ENCODE data around the gene ELMOD1.

ELMOD1 gene

GRCh38 chr11:107591378-107592230 lies 657 bp downstream of the ELMOD1 start:
- H3K4me3 ChIP-seq (ENCODE audit: low read length): peak overlapping the region; percentile 87
- H3K4me1 ChIP-seq (ENCODE audit: insufficient read depth, low read length): peaks cover 12% of the 10 kb centered on the region; the same call in 1 of the 2 replicates
- H3K27ac ChIP-seq (ENCODE audit: low read length): no peak overlapping the region
- no peaks in the 10 kb centered on the region for H3K36me3 ChIP-seq (ENCODE audit: insufficient read depth, low read depth, low read length)
- no peak overlapping the region for H3K9ac ChIP-seq (ENCODE audit: low read depth, low read length)
- peaks cover 95% of the 10 kb centered on the region for H3K27me3 ChIP-seq (ENCODE audit: insufficient read depth, low read length)
- no peaks in the 10 kb centered on the region for H3K9me3 ChIP-seq (ENCODE audit: insufficient read depth, low read depth, low read length)

GRCh38 chr11:107592231-107592590 lies 1.3 kb downstream of the ELMOD1 start:
- Histone ChIP-seq H3K27me3 (ENCODE audit: insufficient read depth, low read length) (peaks cover 89% of the 10 kb centered on the region), H3K4me3 (ENCODE audit: low read length) (peak overlapping the region; percentile 87; the same call in 1 of the 2 replicates), H3K27ac (ENCODE audit: low read length) (no peak overlapping the region), H3K36me3 (ENCODE audit: insufficient read depth, low read depth, low read length) (no peaks in the 10 kb centered on the region), H3K4me1 (ENCODE audit: insufficient read depth, low read length) (peaks cover 12% of the 10 kb centered on the region; the same call in 1 of the 2 replicates), H3K9me3 (ENCODE audit: insufficient read depth, low read depth, low read length) (no peaks in the 10 kb centered on the region), H3K9ac (ENCODE audit: low read depth, low read length) (no peak overlapping the region)

- Histone ChIP-seq H3K4me1 (ENCODE audit: insufficient read depth, low read length) (peaks cover 12% of the 10 kb centered on the region; the same call in 1 of the 2 replicates), H3K4me3 (ENCODE audit: low read length) (peak overlapping the region; percentile 24; the same call in 1 of the 2 replicates), H3K9me3 (ENCODE audit: insufficient read depth, low read depth, low read length) (no peaks in the 10 kb centered on the region), H3K36me3 (ENCODE audit: insufficient read depth, low read depth, low read length) (no peaks in the 10 kb centered on the region), H3K27ac (ENCODE audit: low read length) (no peak overlapping the region), H3K9ac (ENCODE audit: low read depth, low read length) (no peak overlapping the region), H3K27me3 (ENCODE audit: insufficient read depth, low read length) (peaks cover 82% of the 10 kb centered on the region)
Observed at GRCh38 chr11:107592813-107593212, 1.9 kb downstream of the ELMOD1 start.

- Histone ChIP-seq H3K4me3 (ENCODE audit: low read length) (peak overlapping the region; percentile 11; the same call in 1 of the 2 replicates), H3K27ac (ENCODE audit: low read length) (no peak overlapping the region), H3K9ac (ENCODE audit: low read depth, low read length) (no peak overlapping the region), H3K9me3 (ENCODE audit: insufficient read depth, low read depth, low read length) (no peaks in the 10 kb centered on the region), H3K27me3 (ENCODE audit: insufficient read depth, low read length) (peaks cover 71% of the 10 kb centered on the region), H3K36me3 (ENCODE audit: insufficient read depth, low read depth, low read length) (no peaks in the 10 kb centered on the region), H3K4me1 (ENCODE audit: insufficient read depth, low read length) (peaks cover 18% of the 10 kb centered on the region; the same call in 1 of the 2 replicates)
Observed at GRCh38 chr11:107593951-107594350, 3.0 kb downstream of the ELMOD1 start.

- Histone ChIP-seq H3K4me1 (ENCODE audit: insufficient read depth, low read length) (peaks cover 18% of the 10 kb centered on the region; the same call in 1 of the 2 replicates), H3K9ac (ENCODE audit: low read depth, low read length) (no peak overlapping the region), H3K36me3 (ENCODE audit: insufficient read depth, low read depth, low read length) (no peaks in the 10 kb centered on the region), H3K9me3 (ENCODE audit: insufficient read depth, low read depth, low read length) (no peaks in the 10 kb centered on the region), H3K27ac (ENCODE audit: low read length) (no peak overlapping the region), H3K4me3 (ENCODE audit: low read length) (no peak overlapping the region), H3K27me3 (ENCODE audit: insufficient read depth, low read length) (peaks cover 63% of the 10 kb centered on the region)
Observed at GRCh38 chr11:107594736-107595135, 3.8 kb downstream of the ELMOD1 start.

- Histone ChIP-seq H3K36me3 (ENCODE audit: insufficient read depth, low read depth, low read length) (no peaks in the 10 kb centered on the region), H3K9me3 (ENCODE audit: insufficient read depth, low read depth, low read length) (no peaks in the 10 kb centered on the region), H3K27me3 (ENCODE audit: insufficient read depth, low read length) (peaks cover 26% of the 10 kb centered on the region), H3K27ac (ENCODE audit: low read length) (no peak overlapping the region), H3K4me3 (ENCODE audit: low read length) (no peak overlapping the region), H3K9ac (ENCODE audit: low read depth, low read length) (no peak overlapping the region), H3K4me1 (ENCODE audit: insufficient read depth, low read length) (peaks cover 17% of the 10 kb centered on the region; the same call in 1 of the 2 replicates)
Observed at GRCh38 chr11:107598225-107599139, 7.5 kb downstream of the ELMOD1 start.

- H3K4me1 ChIP-seq (ENCODE audit: insufficient read depth, low read length): peaks cover 28% of the 10 kb centered on the region
- H3K4me3 ChIP-seq (ENCODE audit: low read length): no peak overlapping the region
- no peaks in the 10 kb centered on the region for H3K36me3 ChIP-seq (ENCODE audit: insufficient read depth, low read depth, low read length)
- H3K27me3 ChIP-seq (ENCODE audit: insufficient read depth, low read length): peaks cover 18% of the 10 kb centered on the region; the same call in 1 of the 2 replicates
- no peak overlapping the region for H3K9ac ChIP-seq (ENCODE audit: low read depth, low read length)
- H3K9me3 ChIP-seq (ENCODE audit: insufficient read depth, low read depth, low read length): no peaks in the 10 kb centered on the region
- H3K27ac ChIP-seq (ENCODE audit: low read length): no peak overlapping the region
Observed at GRCh38 chr11:107605061-107606006, 14.4 kb downstream of the ELMOD1 start.

GRCh38 chr11:107606141-107606540 lies 15.2 kb downstream of the ELMOD1 start:
- Histone ChIP-seq H3K27ac (ENCODE audit: low read length) (no peak overlapping the region), H3K9ac (ENCODE audit: low read depth, low read length) (no peak overlapping the region), H3K27me3 (ENCODE audit: insufficient read depth, low read length) (peaks cover 19% of the 10 kb centered on the region; the same call in 1 of the 2 replicates), H3K4me3 (ENCODE audit: low read length) (no peak overlapping the region), H3K4me1 (ENCODE audit: insufficient read depth, low read length) (peaks cover 28% of the 10 kb centered on the region), H3K9me3 (ENCODE audit: insufficient read depth, low read depth, low read length) (no peaks in the 10 kb centered on the region), H3K36me3 (ENCODE audit: insufficient read depth, low read depth, low read length) (no peaks in the 10 kb centered on the region)

GRCh38 chr11:107608809-107609208 lies 17.9 kb downstream of the ELMOD1 start:
- Histone ChIP-seq H3K27me3 (ENCODE audit: insufficient read depth, low read length) (peaks cover 19% of the 10 kb centered on the region; the same call in 1 of the 2 replicates), H3K9me3 (ENCODE audit: insufficient read depth, low read depth, low read length) (no peaks in the 10 kb centered on the region), H3K27ac (ENCODE audit: low read length) (no peak overlapping the region), H3K36me3 (ENCODE audit: insufficient read depth, low read depth, low read length) (no peaks in the 10 kb centered on the region), H3K4me3 (ENCODE audit: low read length) (no peak overlapping the region), H3K4me1 (ENCODE audit: insufficient read depth, low read length) (peaks cover 23% of the 10 kb centered on the region), H3K9ac (ENCODE audit: low read depth, low read length) (no peak overlapping the region)

GRCh38 chr11:107609400-107610218 lies 18.7 kb downstream of the ELMOD1 start:
- H3K9me3 ChIP-seq (ENCODE audit: insufficient read depth, low read depth, low read length): no peaks in the 10 kb centered on the region
- H3K27me3 ChIP-seq (ENCODE audit: insufficient read depth, low read length): peaks cover 19% of the 10 kb centered on the region; the same call in 1 of the 2 replicates
- no peak overlapping the region for H3K27ac ChIP-seq (ENCODE audit: low read length)
- H3K36me3 ChIP-seq (ENCODE audit: insufficient read depth, low read depth, low read length): no peaks in the 10 kb centered on the region
- H3K4me3 ChIP-seq (ENCODE audit: low read length): no peak overlapping the region
- no peak overlapping the region for H3K9ac ChIP-seq (ENCODE audit: low read depth, low read length)
- H3K4me1 ChIP-seq (ENCODE audit: insufficient read depth, low read length): peaks cover 23% of the 10 kb centered on the region
